ENCODE data around the gene VPS13D.

The VPS13D gene, protein sequence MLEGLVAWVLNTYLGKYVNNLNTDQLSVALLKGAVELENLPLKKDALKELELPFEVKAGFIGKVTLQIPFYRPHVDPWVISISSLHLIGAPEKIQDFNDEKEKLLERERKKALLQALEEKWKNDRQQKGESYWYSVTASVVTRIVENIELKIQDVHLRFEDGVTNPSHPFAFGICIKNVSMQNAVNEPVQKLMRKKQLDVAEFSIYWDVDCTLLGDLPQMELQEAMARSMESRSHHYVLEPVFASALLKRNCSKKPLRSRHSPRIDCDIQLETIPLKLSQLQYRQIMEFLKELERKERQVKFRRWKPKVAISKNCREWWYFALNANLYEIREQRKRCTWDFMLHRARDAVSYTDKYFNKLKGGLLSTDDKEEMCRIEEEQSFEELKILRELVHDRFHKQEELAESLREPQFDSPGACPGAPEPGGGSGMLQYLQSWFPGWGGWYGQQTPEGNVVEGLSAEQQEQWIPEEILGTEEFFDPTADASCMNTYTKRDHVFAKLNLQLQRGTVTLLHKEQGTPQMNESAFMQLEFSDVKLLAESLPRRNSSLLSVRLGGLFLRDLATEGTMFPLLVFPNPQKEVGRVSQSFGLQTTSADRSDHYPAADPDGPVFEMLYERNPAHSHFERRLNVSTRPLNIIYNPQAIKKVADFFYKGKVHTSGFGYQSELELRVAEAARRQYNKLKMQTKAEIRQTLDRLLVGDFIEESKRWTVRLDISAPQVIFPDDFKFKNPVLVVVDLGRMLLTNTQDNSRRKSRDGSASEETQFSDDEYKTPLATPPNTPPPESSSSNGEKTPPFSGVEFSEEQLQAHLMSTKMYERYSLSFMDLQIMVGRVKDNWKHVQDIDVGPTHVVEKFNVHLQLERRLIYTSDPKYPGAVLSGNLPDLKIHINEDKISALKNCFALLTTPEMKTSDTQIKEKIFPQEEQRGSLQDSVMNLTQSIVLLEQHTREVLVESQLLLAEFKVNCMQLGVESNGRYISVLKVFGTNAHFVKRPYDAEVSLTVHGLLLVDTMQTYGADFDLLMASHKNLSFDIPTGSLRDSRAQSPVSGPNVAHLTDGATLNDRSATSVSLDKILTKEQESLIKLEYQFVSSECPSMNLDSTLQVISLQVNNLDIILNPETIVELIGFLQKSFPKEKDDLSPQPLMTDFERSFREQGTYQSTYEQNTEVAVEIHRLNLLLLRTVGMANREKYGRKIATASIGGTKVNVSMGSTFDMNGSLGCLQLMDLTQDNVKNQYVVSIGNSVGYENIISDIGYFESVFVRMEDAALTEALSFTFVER (N-terminal part only)

DNA sequence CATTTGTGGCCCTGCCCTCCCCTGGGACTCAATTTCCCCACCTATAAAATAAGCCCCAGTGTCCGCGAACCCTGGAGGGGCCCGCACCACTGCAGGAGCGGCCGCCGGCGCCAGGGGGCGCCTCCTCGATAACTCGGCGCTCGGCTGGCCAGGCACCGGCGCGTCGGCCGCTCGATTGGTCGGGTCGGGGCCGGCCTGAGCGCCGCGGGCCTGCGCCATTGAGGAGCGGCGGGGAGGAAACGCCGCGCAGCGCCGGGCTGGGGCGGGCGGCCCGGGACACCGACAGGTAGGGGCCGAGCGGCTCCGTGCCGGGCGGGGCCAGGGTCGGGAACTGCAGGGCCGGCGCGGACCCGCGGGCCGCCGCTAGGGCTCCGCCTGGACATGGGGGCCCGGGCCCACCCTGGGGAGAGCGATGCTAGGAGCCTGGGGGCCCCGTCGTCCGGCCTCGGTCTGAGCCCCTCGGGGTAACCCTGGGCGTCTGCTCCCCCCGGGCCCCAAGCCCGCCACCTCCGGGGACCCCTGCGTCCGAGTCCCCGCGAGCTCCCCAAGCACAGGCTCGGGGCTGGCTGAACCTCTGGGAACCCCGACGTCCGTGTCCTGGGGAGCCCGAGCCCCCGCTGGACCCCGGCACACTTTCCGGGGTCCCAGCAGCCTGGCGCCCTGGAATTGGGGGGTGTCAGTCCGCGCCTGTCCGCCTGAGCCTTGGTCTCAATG lies at the start of gene VPS13D:
Gene VPS13D (plus strand): TSS at position 196 of the 714 bp plus-strand sequence. CDS start 4,237 bp downstream, outside the sequence.
- DNase-seq = peak; percentile 45 to 47

DNA sequence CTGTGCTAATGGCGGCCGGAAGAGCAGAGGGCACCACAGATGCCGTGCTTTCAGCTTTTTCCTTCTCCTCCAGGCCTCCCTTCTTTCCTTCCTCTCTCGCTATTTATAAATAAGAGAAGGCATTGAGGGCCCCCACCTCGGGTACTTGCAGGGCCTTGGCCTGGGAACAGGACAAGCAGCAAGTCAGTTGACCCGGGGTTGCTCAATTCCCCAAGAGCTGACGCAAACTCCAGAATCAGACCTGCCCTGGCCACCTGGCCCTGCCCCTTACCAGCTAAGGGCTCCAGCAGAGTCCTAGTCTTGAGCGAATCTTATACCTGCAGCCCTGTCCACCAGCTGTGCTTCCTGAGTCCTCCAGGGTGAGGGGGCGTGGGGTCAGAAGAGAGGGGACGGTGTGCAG lies 49.5 kb upstream of the VPS13D start:
- DNase-seq = peak in 1 of 2 donors; percentile 57

DNA sequence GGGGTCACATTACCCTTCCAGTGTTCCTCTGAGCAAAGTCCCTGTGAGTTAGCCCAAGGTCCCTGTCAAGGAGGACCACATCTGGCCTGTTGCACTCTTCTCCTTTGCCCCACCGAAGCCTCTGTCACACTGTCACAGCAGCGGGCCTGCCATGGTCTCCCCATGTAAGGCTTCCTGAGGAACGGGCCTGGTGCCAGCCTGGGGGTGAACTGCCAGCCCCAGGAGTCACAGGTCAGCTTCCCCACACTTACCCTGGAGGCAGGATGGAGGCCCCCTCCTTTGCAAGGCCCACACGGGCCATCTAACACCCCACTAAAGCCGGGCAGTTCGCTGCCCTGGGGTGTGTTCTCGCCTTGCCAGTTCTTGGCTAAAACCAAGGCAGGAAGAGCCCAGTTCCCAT lies 48.9 kb upstream of the VPS13D start:
- no peak for DNase-seq

DNA sequence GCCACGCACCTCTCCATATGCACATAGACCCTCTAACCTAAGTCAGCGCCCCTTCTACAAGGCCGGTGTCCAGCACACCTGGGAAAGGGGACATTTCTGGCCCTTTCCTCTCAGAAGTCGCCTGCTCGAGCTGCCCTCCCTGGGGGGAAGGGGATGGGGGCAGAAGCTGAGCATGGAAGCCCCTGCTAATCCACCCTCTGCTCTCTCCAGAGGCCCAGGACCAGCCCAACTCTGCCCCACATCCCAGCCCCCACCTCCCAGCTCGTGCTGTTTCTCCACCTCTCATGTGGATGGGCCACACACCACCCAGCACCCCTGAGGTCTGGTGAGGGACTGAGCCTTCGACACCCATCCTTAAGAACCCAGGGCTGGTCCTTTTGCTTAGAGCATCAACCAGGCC lies 48.3 kb upstream of the VPS13D start:
- DNase-seq = no peak

DNA sequence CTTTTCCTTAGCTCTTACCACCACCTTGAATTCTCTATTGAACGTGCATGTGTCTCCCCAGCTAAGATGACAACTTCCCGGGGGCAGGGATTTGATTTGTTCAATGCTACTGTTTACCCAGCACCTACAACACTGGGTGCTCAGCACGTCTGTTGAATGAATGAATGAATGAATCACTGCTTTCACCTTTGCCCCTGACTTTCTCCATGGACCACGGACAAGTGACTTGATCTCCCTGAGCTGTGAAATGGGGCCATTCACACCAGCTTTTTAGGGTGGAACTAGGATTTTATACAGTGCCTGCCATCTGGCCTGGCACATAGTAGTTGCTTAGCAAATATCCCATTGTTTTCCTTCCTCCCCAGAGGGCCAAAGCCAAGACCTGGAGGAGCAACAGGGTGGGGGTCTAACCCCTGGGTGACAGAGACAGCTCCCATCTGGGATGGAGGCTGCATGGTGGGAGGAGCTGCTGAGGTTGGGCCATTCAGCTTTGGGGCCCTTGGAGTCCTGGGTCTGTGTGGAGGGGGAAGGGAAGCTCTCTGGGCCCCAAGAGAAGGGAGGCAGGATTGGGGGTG lies 47.3 kb upstream of the VPS13D start:
- DNase-seq = no peak

DNA sequence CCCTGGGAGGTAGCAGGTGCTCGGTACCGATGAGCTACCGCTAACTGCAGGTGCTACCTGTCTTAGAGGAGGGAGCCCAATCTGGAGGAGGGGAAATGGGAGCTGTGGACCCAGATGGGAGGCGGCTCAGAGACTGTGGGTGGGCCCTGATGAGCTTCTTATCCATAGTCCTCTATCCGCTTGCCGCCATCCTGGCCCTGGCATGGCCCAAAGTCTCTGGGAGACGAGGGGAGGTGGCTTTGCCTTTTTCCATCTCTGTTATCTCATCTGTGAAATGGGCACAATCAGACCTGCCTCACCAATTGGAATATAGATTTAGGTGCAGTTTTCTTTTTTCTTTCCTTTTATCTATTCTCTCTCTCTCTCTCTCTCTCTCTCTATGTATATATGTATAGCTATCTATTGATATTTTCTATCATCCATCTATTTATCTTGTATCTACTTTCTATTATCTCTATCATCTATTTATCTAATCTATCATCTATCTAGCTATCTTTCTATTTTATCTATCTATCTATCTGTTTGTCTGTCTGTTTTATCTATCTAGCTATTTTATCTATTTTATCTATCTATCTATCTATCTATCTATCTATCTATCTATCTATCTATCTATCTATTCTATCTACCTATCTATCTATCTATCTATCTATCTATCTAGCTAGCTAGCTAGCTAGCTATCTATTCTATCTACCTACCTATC lies 46.6 kb upstream of the VPS13D start:
- DNase-seq = no peak

DNA sequence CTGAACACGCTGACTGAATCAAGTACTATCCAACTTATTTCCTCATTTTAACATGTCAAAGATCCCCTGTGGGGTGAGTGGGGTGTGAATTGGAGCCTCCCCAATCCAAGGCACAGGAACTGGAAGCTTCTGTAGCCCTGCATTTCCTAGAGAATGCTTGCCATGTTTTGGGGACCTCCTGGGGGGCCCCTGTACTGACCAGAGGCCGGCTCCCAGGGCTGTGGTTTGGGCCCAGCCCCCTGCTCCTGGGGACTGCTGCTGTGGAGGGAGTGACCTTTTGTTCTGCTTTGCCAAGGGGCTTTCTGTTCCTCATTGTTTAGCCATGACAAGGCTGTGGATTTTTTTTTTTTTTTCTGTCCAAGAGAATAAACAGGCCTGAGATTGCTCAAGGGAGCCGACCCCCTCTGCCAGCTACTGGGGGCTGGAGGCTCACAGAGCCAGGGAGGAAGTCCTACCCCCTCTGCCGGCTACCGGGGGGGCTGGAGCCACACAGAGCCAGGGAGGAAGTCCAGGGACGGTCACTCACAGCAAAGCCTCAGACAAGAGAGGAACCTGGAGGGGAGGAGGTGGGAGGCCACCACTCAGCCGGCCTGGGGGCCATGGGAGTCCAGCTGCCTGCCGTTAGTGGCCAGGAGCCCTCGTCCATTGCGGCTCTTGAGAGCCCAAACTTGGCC lies 45.7 kb upstream of the VPS13D start:
- DNase-seq = peak; percentile 23 to 75

DNA sequence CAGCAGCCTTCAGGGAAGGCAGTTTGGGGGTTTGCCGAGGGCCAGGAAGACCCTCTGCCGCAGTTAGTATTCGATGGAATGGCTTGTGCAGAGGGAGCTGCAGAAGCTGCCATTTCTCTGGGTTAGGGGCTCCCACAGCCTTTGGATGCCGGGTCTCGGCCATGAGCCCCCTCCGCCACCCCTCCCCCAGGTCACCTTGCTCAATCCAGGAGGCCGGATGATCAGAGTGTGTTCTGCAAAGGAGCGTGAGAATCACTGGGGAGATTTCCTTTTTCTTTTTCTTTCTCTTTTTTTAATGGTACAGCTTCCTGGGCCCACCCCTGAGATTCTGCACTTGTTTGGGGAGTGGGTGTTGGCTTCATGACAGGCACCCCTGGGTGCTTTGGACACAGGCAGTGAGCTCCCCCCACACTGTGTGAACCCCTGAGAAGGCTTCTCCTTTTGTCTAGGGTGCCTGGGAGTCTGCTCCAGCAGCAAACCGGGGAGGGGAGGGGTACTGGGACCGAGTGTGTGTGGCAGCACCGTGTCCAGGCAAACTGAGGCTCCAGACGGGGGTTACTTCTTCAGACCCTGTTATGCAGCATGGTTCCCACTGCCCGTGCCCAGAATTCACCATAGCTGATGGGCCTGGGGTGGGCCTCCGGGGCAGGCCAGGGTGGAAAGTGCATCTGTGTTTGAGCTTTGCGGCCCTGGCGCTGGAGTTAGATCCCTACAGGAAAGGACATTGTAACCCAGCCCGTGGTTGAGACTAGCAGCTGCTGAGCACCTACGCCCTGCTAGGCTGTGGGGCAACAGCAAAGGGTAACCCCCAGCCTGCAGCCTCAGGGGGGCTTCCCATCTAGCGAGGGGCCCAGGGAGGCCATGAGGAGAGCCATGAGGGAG lies 44.6 kb upstream of the VPS13D start:
- DNase-seq = no peak

DNA sequence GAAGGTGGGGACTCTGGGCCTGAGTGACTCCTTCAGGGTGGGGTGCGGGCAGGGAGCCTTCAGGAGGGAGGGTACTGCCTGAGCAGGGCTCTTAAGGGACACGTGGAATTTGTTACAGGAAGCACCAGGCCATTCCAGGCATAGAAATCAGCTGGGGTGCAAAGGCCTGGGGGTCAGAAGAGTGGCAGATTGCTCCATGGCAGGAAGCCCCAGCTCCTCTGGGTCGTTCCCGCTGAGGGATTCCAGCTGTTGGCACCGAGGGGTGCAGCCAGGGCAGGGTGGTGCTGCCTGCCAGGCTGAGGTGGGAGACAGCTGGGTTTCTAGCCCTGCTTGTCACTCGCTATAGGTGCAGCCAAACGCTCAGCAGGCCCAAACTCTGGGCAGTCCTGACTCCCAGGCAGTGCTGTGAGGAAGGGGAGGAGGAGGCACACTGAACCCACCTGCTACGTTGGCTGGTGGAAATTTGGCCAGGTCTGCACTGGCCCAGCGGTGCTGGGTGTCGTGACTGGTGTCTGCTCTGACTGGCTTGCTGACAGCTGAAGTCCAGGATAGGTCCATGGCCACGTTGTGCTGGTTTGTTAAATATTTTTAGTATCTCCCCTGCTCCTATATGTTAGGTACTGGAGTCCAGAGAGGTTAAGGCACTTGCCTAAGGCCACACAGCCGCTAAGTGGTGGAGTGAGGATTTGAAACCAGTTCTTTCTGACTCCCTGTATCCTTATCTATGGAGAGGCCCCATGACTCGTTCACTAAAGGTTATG lies 43.7 kb upstream of the VPS13D start:
- DNase-seq = no peak

DNA sequence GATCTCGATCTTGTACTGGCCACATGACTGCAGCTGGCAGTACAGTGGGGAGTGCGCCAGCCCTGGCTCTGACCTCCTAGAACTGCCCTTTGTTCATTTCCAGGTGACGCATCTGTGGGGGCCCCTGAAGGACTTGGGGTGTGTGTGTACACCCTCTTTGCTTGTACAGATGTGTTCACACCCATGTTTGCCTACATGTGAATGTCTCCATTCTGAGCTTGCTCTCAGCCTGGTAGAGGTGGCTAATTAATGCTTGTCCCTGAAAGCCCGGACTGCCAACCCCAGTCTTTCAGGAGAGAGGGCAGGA lies 43.2 kb upstream of the VPS13D start:
- DNase-seq = no peak

DNA sequence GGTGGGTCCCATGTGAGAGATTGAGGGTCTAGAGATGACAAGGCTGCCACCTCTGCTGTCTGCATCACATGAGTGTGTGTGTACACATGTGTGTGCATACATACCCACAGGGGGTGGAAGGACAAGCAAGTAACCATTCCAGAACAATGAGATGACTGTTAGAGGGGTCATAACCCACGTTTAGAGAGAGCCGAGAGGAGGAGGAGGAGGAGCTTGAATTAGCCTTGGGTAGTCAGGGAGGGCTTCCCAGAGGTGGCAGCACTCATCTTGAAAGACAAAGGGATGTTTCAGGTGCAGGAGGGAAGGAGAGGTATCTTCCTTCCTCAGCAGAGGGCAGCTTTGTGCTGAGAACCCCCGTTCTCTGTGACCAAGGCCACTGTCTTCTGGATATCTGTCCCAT lies 41.7 kb upstream of the VPS13D start:
- DNase-seq = no peak

DNA sequence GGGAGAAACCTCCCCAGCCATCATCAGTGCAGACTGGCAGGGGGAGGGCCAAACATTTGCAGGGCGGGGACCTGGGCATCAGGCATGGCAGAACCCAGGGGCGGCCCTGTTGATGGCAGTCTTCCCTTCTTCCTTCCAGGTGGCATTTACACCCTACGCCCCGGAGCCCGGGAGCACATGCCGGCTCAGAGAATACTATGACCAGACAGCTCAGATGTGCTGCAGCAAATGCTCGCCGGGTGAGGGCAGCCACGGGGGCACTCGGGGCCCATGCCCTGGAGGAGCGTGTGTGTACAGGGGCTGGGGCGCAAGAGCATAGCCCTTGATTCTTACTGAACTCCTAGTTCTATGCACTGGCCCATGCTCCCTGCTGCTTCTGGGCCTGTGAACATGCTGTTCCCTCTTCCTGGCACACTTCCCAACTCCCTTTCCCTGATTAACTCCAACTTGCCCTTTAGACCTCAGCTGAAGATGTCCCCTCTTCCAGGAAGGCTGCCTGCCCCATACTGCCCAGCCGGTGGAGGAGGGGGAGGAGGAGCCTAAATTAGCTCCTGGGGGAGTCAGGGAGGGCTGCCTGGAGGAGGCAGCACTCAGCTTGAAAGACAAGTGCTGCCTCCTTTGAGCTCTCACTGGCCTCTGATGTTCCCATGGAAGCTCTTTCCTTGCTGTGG lies 41.0 kb upstream of the VPS13D start:
- no peak for DNase-seq

DNA sequence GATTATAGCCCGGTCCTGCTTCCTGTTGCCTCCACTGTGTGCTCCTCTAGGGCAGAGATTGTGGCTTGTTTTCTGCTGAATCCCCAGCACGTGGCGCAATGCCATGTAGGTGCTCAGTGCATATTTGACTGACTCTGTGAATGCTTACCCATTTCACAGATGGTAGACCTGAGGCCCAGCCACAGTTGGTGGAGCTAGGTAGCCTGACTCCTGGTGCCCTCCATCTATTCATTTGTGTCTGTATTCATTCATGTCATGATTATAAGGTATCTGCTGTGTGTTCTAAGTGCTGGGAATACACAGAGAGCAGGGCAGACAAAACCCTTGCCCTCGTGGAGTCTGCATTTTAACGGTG lies 40.5 kb upstream of the VPS13D start:
- no peak for DNase-seq

DNA sequence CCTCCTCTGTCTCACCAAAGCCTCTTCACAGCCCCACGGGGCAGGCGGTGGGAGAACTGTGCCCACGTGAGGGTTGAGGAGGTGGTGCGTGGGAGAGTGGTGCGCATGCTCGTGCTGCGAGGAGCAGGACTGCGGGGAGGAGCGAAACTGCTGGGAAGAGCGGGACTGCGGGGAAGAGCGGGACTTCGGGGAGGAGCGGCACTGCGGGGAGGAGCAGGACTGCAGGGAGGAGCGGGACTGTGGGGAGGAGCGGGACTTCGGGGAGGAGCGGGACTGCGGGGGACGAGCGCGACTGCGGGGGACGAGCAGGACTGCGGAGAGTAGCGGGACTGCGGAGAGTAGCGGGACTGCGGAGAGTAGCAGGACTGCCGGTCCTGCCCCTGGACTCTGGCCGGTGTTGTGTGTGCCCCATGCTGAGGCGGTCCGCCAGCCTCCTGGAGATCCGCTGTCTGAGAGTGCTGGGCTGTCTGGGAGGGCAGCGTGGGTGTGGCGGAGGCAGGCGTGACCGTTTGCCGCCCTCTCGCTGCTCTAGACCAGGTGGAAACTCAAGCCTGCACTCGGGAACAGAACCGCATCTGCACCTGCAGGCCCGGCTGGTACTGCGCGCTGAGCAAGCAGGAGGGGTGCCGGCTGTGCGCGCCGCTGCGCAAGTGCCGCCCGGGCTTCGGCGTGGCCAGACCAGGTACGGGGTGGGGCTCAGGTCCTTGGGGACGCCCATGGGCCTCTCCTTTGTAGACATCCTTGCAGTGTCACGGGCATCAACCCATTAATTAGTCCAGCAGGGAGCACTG lies 38.4 kb upstream of the VPS13D start:
- no peak for DNase-seq

DNA sequence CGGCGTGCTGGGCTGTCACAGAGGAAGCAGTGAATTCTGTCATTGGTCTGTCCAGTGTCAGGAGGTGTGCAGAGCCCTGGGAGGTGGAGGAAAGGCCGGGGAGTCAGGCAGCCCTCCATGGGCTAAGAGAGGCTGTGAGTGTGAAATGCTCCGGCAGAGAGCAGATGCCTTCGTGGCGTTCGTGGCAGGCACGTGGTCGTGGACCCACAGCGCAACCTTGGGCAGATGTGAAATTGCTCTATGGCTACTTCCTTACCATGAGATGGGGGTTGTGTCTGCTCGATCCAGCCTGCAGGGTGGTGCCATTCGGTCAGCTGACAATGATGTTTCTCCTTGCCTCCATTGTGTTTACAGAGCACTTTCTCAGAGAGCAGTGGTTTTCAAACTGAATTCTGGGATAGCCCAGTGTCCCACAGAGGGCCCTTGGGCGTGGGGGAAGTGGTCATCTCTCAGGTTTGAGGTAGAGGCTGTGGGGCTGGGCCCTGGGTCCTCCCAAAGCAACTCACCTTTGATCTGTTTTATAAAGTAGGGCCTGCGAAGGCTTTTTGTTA lies 35.1 kb upstream of the VPS13D start:
- no peak for DNase-seq

DNA sequence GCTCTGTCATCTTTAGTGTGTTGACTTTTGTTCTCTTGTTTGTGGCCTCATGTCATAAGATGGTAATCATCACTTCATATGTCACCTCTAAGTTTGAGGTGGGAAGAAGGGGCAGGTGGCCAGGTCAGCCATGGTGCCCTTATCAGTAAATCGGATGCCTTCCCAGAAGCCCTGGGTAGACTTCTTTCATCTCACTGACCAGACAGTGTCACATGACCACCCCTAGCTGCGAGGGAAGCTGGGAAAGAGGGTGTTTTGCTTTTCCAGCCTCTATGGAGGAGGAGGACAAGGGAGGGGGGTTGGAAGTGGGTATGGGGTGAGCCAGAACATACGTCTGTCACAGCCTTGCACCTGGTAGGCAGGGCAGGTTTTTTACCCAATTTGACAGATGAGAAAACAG lies 34.4 kb upstream of the VPS13D start:
- DNase-seq = no peak
